ENCODE measurements around the gene SETD2.
"Not testable (repeated sequence)": the region's sequence is repeated elsewhere in the genome, so short reads cannot be mapped to it uniquely, and the experiment has no call there.

SETD2 gene

DNA sequence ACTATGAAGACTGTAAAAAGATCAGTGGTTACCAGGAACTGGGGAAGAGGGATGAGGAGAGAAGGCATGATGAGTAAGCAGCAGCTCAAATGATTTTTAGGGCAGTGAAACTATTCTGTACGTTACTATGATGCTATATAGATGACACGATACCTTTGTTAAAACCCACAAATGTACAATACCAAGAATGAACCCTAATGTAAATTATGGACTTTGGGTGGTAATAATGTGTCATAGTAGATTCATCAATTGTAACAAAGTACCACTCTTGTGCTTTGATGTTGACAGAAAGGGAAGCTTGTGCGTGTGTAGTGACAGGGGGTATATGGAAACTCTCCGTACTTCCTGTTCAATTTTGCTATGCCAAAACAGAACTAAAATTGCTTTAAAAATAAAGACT lies 132.9 kb downstream of the SETD2 start:
- DNase-seq = not testable (repeated sequence)

- DNase-seq = no peak
These were observed 135.2 kb downstream of the SETD2 start for GRCh38 chr3:47028667-47029066.

DNA sequence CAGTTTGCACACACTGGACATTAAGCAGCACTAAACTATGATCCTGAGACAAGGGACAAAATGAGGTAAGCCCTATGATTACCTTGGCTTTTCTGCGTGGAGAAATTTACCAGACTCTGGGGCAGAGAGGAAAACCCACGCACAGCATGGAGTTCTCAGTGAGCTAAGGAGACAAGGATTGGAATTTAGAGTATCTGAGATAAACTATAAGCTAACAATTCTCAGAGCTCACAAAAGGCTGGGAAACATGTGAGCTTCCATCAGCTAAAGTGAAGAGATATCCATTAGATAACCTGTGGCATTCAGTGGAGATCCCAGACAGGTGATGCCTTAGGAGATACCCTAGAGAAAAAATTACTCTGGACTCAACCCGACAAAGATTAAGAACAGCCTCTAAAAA lies 135.8 kb downstream of the SETD2 start:
- no peak for DNase-seq

GRCh38 chr3:47026432-47026831 lies 137.5 kb downstream of the SETD2 start:
- not testable (repeated sequence) for DNase-seq

GRCh38 chr3:47024932-47025331 lies 139.0 kb downstream of the SETD2 start:
- DNase-seq = no peak

GRCh38 chr3:47022641-47023071 lies 141.3 kb downstream of the SETD2 start:
- DNase-seq = no peak

DNA sequence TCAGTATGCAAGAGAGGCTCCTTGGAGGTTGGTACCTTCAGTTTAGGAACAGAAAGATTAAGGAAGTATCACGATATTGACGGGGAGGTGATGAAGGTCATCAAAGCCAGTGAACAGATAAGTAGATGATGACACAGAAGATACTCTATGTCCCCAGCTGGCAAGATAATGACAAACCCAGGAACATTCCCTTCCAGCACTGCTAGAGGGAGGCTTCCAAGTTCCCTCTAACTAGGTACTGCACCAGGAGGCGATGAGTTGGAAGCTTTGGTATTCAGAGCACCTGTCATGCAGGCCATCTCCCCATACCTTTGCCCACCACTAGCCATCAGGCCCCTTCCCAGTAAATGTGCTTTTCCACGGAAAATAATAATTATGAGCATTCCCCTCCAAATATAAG lies 143.6 kb downstream of the SETD2 start:
- DNase-seq = no peak

- DNase-seq = no peak
These were observed 144.7 kb downstream of the SETD2 start for GRCh38 chr3:47019201-47019600.

DNA sequence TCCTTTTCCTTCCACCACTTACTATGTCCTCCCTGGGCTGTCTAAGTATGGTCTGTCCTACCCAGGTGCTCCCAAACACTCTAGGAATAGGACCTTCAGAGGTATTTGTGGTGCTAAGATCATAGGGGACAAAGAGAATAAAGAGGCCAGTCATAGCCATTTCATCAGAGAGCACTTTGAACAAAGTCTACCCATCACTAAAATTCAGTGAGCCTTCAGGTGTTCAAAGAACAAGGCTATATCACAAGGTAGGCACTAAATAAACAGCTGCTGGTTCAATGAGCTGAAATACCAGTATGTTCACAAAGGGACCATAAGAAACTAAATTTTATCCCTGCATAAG lies 145.7 kb downstream of the SETD2 start:
- DNase-seq = no peak

GRCh38 chr3:47017504-47018268 lies 146.2 kb downstream of the SETD2 start:
- DNase-seq = no peak

DNA sequence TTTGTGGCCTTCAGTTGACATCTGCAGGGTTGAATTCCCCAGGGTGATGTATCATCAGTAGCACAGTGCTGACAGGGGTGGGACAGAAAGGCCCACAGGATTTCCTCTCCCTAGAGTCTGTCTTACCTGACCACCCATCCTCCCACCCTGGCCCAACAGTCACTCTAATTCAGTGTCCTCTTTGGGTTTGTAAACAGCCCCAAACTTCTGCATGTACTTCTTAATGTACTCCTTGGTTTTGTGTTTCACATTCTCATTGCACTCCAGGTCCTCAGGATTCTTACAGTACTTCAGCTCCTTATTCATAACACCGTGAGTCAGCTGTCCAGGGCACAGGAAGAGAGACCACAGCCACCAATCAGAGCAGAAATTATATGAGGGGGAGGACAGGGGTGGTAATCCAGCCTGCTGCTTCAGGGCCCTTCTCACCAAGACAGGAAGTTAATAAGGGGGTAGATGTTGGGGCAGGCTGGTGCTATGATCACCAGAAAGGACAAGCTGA lies 146.9 kb downstream of the SETD2 start:
- no peak for DNase-seq

- DNase-seq = no peak
These were observed 147.6 kb downstream of the SETD2 start for GRCh38 chr3:47016086-47016933.

GRCh38 chr3:47015151-47015550 lies 148.8 kb downstream of the SETD2 start:
- no peak for DNase-seq

- no peak for DNase-seq
These were observed 149.9 kb downstream of the SETD2 start for GRCh38 chr3:47014036-47014435.

DNA sequence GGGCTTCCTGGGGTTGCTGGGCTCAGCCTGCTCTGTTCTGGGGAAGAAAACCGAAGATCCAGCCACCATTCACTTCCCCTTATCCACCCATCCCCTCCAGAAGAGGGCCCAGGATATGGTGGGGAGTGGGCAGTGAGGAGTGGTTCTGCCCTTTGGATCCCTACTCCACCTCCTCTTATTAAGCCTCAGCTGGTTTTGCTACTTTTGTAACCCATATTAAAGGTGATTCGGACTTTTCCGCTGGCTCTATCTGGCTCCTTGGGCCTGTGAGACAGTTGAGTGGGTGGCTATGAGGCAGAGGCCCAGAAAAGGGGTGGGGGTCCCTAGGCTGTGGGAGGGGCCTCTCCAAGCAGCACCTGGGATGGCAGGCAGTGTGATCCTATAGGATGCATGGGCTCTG lies 150.7 kb downstream of the SETD2 start:
- no peak for DNase-seq

- DNase-seq = no peak
These were observed 151.3 kb downstream of the SETD2 start for GRCh38 chr3:47012342-47013230.

GRCh38 chr3:47011371-47011770 lies 152.5 kb downstream of the SETD2 start:
- no peak for DNase-seq

DNA sequence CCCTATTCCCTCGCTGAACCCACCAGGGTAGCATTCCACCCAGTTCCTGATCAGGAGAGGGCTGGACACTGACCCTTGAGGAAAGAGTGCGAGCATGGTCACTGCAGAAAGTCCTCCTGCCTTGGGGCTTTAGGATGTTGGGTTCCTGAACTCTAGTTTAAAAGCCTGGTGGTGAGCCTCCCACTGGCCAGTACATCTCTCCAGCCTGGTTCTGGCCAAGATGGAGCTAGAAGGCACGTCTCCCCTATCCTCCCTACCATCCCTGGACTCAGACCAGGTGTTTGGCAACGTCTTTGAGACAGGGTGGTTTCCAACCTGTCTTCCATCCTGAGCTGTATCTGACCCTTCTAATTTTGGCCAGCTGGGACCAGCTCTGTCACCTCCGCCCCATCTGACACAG lies 153.0 kb downstream of the SETD2 start:
- DNase-seq = no peak

GRCh38 chr3:47010111-47010712 lies 153.7 kb downstream of the SETD2 start:
- no peak for DNase-seq

DNA sequence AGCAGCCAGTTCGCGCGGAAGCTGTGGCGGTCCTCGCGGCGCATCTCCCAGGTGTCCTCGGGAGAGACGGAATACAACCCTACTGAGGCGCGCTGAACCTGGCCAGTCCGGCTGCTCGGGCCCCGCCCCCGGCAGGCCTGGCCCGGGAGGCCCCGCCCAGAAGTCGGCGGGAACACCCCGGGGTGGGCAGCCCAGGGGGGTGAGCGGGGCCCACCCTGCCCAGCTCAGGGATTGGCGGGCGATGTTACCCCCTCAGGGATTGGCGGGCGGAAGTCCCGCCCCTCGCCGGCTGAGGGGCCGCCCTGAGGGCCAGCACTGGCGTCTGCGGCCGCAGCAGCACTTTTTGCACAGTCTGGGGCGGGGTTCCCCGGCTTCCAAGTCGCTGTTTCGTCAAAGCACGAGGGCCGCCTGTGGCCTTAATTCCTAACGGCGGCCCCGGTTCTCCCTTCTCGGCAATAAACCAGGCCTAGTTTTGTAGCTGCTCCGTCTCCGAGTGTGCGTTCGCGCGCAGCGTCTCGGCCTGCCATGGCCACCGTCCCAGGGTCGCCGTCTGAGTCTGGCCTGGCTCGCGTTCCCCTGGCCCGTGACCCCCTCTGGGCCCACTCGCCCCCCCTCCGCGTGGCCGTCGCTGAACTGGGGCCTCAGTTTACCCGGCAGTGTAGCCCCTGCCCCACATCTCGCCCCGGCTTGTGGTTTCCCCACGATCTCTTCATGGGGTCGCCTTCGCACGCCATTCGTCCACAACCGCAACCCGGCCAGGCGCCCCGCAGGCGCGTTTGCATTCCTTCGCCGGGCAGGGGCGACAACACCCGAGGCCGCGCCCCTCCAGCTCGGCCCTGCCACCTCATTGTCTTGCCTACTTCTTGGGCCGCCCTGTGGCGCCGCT lies 154.4 kb downstream of the SETD2 start:
- peak; percentile 53 to 59 for DNase-seq

- DNase-seq = no peak
These were observed 155.1 kb downstream of the SETD2 start for GRCh38 chr3:47008851-47009224.

Data from NCI-H187 (cell line).